Heart left ventricle (tissue), 13 donors: ENCODE results near the gene EEF2KMT.
"Not testable (repeated sequence)": the region's sequence is repeated elsewhere in the genome, so short reads cannot be mapped to it uniquely, and the experiment has no call there.

Experiments
- POLR2A ChIP-seq, 2 donors: fragments of 450-650 bp; IDR thresholded peaks; one replicate each; pipeline ENCODE4 v1.6.1; 2017; ENCODE audit warnings: antibody characterized with exemption in 2 of 2, mild to moderate bottlenecking in 2 of 2, moderate library complexity in 2 of 2
- TF ChIP-seq, protein P1 (sequence below), 12 donors: fragments of 200-600 bp; sonication (generic) in 4 of 12; IDR thresholded peaks; one replicate each; pipeline versions ENCODE4 v1.5.0 to v1.8.0; 2018 to 2022; ENCODE audit warnings: antibody characterized with exemption in 12 of 12, mild to moderate bottlenecking in 5 of 12
- donor health status: ischemic (EF 13 %, LVEDD 7.1; RV severe dilation, severe dysfunction).
- donor health status: DM: no; HTN: yes; CAD: no.
- donor health status: DM: no; HTN: no; CAD: no.
- donor health status: ischemic (EF 25% LVEDD 6.9; RV normal size, moderate dysfunction).
- donor health status: ischemic (EF 25% LVEDD 5.7; RV mildly dilated, moderate dysfunction).
- donor health status: ischemic (EF 35%, LVEDD 5.7; RV mildly dilated, moderate dysfunction).
- donor health status: nonischemic (EF 11% LVEDD 7.7; RV severe dilation, severe dysfunction).
- donor health status: DM: yes; HTN: yes; CAD: no.
- donor health status: PGD.
- donor health status: ischemic (EF 29% LVEDD 5.4; RV normal size, mild dysfunction).
- donor health status: nonischemic (EF 23%, LVEDD 6.1; RV moderate dilation, normal function).

GRCh38 chr16:5084802-5085201 is 12.8 kb downstream of the EEF2KMT start:
- TF ChIP-seq POLR2A (IDR thresholded peaks at IDR 0.05): not testable (repeated sequence)
- TF ChIP-seq, protein P1, sequence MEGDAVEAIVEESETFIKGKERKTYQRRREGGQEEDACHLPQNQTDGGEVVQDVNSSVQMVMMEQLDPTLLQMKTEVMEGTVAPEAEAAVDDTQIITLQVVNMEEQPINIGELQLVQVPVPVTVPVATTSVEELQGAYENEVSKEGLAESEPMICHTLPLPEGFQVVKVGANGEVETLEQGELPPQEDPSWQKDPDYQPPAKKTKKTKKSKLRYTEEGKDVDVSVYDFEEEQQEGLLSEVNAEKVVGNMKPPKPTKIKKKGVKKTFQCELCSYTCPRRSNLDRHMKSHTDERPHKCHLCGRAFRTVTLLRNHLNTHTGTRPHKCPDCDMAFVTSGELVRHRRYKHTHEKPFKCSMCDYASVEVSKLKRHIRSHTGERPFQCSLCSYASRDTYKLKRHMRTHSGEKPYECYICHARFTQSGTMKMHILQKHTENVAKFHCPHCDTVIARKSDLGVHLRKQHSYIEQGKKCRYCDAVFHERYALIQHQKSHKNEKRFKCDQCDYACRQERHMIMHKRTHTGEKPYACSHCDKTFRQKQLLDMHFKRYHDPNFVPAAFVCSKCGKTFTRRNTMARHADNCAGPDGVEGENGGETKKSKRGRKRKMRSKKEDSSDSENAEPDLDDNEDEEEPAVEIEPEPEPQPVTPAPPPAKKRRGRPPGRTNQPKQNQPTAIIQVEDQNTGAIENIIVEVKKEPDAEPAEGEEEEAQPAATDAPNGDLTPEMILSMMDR (IDR thresholded peaks at IDR 0.05): peak; percentile 38 to 70 (median 54)
